ENCODE results near the gene BATF. TPM values are rescaled to one million over a fixed set of nuclear protein-coding genes. Genes with fewer than 3 reads are reported as not detected.

BATF gene
- polyA plus RNA-seq, 10 donors, result 0.37 to 2.0 (median 0.69) TPM; not detected in 2

DNA sequence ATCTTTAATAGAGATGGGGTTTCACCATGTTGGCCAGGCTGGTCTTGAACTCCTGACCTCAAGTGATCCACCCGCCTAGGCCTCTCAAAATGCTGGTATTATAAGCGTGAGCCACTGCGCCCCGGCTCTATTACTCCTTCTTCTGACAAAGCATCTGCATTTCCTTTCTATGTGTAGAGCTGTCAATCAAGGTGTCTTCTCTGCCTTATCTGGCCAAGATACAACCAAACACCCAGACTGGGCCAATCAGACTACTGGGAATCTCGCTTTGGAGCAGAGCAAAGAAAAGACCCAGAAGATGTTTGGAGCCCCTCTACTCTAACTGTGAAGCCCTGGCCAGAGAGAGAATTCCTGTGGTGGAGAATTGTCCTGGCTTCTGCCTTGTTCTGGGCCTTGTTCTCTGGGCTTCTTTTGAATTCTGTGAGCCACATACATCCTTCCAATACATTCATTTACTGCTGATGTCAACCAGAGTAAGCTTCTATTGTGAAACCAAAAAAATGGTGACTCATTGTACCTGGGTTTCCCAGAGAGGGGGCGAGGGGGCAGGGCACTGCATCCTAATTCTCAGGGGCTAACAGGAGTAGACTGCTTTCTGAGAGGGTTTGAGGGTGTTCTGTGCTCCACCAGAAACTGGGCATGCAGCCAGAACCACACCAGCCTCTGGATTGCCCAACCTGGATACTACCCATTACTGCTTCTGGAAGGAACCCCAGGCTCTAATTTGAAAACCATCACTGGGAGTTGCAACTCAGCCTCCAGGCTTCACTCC is 37.4 kb downstream of the BATF start:
- no peak for DNase-seq

DNA sequence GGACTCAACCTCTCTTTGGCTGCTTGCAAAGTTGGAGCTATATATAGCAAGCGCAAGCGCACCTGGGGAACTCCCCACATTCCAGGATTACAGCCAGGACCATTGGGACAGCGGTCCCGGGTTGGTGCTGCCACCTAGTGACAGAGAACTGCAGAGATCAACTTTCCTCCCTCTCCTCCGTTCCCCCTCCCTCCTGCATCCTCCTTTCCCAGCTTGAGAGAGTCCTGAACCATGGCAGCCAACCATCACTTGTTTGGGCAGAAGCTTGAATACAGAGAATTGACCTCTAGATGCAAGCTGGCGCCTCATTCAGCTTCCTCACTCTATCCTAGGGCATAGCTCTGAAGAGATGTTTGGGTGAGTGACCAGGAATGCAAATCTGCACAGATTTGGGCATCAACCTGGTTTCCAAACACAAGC is 38.8 kb downstream of the BATF start:
- peak; percentile 33 to 64 (median 59) for DNase-seq

GRCh38 chr14:75562089-75562488 is 39.8 kb downstream of the BATF start:
- no peak for DNase-seq

GRCh38 chr14:75562489-75562888 is 40.2 kb downstream of the BATF start:
- no peak for DNase-seq

DNA sequence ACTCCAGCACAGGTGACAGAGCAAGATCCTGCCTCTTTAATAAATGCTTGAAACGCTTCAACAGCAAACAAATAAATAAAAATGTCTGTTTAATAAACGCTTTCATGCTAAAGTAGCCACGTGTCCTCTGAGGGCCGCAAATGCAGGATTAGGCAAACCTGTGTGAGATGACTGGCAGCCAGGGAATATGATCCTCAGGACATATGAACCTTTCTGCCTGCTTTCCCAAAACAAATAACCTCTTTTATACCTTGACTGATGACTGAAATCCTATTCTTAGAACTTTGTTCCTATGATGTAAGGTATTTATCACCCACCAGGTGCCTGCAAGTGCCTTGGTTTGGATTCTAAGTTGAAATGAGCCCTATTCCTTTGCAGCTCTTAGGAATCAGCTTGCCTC is 41.7 kb downstream of the BATF start:
- DNase-seq, result no peak

- no peak for DNase-seq
Observed at GRCh38 chr14:75565056-75565455, 42.8 kb downstream of the BATF start.

DNA sequence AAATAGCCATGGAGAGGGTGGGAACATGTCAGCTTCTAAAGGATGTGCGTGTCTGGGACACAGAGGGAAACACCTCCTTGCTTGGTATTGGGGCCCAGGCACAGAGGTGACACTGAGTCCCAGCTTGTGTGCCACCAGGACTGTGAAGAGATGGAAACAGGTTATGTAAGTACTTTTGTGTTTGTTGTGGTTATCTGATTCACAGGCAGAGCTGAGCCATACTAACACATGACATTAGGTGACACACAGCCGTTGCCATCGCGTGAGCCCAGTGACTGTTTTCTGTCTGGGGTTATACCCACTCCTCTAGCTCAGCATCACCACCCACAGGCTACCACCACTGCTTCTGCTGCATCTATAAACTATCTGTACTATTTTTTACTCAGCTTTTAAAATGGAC is 44.1 kb downstream of the BATF start:
- DNase-seq, result no peak

- no peak for DNase-seq
Observed at GRCh38 chr14:75566752-75567151, 44.5 kb downstream of the BATF start.

- no peak for DNase-seq
Observed at GRCh38 chr14:75568140-75568539, 45.9 kb downstream of the BATF start.

DNA sequence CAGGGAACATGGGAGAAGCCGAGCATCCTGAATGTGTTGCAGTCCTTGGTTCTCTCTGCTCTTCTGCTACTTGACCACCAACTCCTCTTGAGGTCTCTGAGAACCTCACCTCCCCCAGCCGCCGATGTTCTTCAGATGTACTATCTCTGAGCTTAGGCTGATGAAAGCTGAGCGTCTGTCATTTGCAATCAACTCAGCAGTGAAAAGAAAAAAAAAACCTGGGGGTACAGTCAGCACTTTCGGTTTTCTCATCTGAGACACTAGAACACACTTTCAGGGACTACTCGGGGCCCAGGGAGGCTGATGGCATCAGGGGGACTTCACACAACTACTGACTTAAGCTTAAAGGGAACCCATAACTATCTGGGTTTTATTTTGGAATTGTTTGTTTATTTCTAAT is 46.5 kb downstream of the BATF start:
- no peak for DNase-seq

- DNase-seq, result no peak
Observed at GRCh38 chr14:75570797-75571196, 48.5 kb downstream of the BATF start.

DNA sequence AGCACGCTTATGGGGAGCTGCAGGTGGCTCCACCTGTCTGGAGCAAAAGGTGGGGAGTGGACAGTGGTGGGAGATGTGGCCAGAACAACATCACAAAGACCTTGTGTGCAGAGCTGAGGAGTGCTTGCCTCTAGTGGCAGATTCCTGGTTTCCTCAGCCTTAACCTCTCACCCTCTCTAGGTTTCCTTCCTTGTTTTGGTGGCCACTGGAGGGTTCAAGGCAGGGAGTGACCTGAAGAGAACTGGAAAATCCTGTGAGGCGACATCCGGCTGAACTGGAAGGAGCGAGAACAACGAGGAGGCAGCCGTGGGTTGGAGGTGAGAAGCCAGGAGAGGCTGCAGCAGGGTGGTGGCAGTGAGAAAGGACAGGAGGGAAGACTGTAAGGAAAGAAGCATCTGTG is 49.8 kb downstream of the BATF start:
- no peak for DNase-seq

GRCh38 chr14:75577090-75577489 is 54.8 kb downstream of the BATF start:
- DNase-seq, result no peak

- DNase-seq, result peak; percentile 73 to 90 (median 83)
Observed at GRCh38 chr14:75577729-75578101, 55.4 kb downstream of the BATF start.

DNA sequence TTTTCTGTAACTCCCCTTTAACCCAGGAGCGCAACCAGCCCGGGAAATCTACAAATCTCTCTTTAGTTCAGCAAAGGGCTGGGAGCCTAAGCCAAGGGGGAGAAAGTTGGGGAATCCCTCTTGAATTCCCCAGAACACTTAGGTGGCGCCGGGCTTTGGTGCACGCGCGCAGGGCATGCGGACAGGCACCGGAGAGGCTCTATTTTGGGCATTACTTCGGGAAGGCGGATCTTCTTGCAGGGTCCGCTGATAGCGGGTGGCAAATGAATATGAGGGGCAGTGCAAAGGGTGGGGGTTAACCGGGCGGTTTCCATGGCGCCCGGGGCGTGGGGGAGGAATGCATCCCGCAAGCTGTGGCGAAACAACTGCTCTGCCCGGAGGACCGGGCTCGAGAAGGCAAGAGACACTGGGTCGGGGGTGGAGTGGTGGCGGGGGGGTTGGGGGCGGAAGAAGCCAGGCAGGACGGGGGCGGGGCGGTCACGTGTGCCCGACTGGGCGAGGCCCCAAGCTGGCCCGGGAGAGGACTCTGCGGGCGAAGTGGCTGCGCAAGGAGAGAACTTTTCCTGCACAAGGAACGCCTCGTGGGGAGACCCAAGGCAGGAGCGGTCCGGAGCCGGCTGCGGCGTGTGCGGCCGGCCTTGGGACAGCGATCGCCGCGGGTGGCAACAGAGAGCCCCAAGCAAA is 56.0 kb downstream of the BATF start, which contains the start of gene FLVCR2:
FLVCR2 (plus strand) TSS at position 519 of the 684 bp plus-strand sequence. CDS start 353 bp downstream, outside the sequence.
- DNase-seq, result peak; percentile 67 to 87 (median 73)

DNA sequence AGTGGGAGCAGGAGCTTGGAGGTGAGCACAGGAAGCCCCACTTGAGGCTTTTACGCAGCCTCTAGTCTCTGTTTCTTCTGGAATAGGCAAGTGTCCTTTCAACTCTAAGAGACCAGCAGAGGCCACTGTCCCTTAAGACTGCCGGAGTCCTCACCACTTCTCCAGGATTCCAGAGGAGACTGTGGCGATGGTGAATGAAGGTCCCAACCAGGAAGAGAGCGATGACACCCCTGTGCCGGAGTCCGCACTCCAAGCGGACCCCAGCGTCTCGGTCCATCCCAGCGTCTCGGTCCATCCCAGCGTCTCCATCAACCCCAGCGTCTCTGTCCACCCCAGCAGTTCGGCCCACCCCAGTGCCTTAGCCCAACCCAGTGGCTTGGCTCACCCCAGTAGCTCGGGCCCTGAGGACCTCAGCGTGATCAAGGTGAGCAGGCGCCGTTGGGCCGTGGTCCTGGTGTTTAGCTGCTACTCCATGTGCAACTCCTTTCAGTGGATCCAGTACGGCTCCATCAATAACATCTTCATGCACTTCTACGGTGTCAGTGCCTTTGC is 56.6 kb downstream of the BATF start:
- DNase-seq, result peak in 1 of 3 donors; percentile 41

DNA sequence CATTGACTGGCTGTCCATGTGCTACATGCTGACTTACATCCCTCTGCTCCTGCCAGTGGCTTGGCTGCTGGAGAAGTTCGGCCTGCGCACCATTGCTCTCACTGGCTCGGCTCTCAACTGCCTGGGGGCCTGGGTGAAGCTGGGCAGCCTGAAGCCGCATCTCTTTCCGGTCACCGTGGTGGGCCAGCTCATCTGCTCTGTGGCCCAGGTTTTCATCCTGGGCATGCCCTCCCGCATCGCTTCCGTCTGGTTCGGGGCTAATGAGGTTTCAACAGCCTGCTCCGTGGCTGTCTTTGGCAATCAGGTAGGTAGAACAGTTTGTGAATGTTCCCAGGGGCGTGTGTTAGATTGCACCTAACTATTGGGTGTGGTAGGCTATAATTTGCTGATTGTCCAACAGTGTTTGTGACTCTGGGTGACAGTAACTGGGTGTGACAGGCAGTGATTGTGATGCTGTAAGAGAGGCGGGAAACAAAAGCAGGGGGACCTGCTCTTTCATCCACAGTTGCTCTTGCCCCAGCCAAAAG is 57.1 kb downstream of the BATF start:
- DNase-seq, result peak in 1 of 3 donors; percentile 6

GRCh38 chr14:75579882-75580281 is 57.6 kb downstream of the BATF start:
- DNase-seq, result peak in 2 of 3 donors; percentile 10 to 15

- DNase-seq, result no peak
Observed at GRCh38 chr14:75587388-75587787, 65.1 kb downstream of the BATF start.

DNA sequence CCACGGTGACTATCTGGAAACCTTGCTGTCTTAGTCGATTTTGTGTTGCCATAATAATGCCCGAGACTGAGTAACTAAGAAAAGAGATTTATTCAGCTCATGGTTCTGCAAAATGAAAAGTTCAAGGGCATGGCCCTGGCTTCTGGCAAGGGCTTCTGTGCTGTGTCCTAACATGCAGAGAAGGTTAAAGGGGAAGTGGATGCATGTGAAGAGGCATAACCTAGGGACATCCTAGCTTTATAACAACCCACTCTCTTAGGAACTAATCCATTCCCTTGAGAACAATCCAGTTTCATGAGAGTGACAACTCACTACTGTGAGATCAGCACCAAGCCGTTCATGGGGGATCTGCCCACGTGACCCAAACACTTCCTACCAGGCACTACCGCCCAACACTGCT is 67.7 kb downstream of the BATF start:
- DNase-seq, result no peak

- DNase-seq, result no peak
Observed at GRCh38 chr14:75591331-75591946, 69.2 kb downstream of the BATF start.

DNA sequence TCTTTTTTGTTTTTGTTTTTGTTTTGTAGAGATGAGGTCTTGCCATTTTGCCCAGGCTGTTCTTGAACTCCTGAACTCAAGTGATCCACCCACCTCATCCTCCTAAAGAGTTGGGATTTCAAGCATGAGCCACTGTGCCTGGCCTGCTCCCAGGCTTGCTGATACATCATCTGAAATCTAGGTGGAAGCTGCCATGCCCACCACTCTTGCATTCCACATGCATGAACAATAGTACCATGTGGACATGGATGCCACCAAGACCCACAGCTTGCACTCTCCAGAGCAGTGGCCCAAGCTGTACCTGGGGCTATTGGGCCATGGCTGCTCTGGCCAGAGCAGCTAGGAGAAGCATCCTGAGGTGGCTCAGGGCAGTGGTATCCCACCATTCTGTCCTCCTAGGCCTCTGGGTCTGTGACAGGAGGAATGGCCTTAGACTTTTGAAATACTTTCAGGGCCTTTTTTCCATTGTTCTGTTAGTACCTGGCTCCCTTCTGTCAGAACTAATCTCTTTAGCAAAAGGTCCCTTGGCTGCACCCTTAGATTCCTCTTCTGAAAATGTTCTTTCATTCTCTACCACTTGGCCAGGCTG is 69.8 kb downstream of the BATF start:
- no peak for DNase-seq

Data from muscle of back (tissue), 11 donors.